Neural progenitor cell (in vitro differentiated cells): ENCODE data around the gene CDH11.

Experiments
- CTCF ChIP-seq: fragments of 200-600 bp; sonication (generic); IDR thresholded peaks from 2 replicates; pipeline ENCODE4 v1.5.1; 2017; ENCODE audit warnings: antibody characterized with exemption, mild to moderate bottlenecking
- EZH2 ChIP-seq: fragments of 200-600 bp; sonication (generic); IDR thresholded peaks from 2 replicates; pipeline ENCODE4 v1.6.1; 2017; ENCODE audit warnings: antibody characterized with exemption, mild to moderate bottlenecking, moderate library complexity
- EZH2phosphoT487 ChIP-seq: fragments of 200-600 bp; sonication (generic); IDR thresholded peaks from 2 replicates; pipeline ENCODE4 v1.6.1; 2017; ENCODE audit warnings: antibody characterized with exemption

GRCh38 chr16:65061935-65062518 is 59.8 kb downstream of the CDH11 start:
- no peak for TF ChIP-seq CTCF
- no peak for TF ChIP-seq EZH2phosphoT487
- TF ChIP-seq EZH2 = no peak
